Tibial artery (tissue), 4 donors: ENCODE results near the gene KMT2C.

Source experiments
- DNase-seq, 2 donors: peaks; one replicate each; pipeline ENCODE4 v3.0.0-alpha.2; 2019
- H3K27ac ChIP-seq, 2 donors: fragments of 200-600 bp; sonication (generic) in 1 of 2; 1 replicate in 1 of 2; 2 replicates in 1 of 2; pipeline ENCODE4 v1.5.1; 2018 to 2019; ENCODE audit warnings: mild to moderate bottlenecking in 1 of 2
- H3K27me3 ChIP-seq, 2 donors: fragments of 200-600 bp; sonication (generic) in 1 of 2; one replicate each; pipeline versions ENCODE4 v1.5.1 to v1.6.0; 2016 to 2019
- H3K36me3 ChIP-seq, 3 donors: fragments of 200-600 bp; sonication (generic) in 2 of 3; one replicate each; pipeline ENCODE4 v1.5.1; 2016 to 2019; ENCODE audit warnings: mild to moderate bottlenecking in 2 of 3
- H3K4me1 ChIP-seq, 4 donors: fragments of 200-600 bp; sonication (generic) in 2 of 4; 1 replicate in 3 of 4; 2 replicates in 1 of 4; pipeline ENCODE4 v1.5.1; 2016 to 2019
- H3K4me3 ChIP-seq, 2 donors: fragments of 200-600 bp; sonication (generic) in 1 of 2; 1 replicate in 1 of 2; 2 replicates in 1 of 2; pipeline ENCODE4 v1.5.1; 2018 to 2019; ENCODE audit warnings: mild to moderate bottlenecking in 2 of 2
- H3K9me3 ChIP-seq, 3 donors: fragments of 200-600 bp; sonication (generic) in 1 of 3; one replicate each; pipeline ENCODE4 v1.5.1; 2016 to 2019
- CTCF ChIP-seq, 2 experiments: fragments of 200-600 bp in 1 of 2; fragments of 450-650 bp in 1 of 2; IDR thresholded peaks; one replicate each; pipeline ENCODE4 v1.5.1; 2017 to 2019; ENCODE audit warnings: antibody characterized with exemption in 2 of 2, mild to moderate bottlenecking in 1 of 2, moderate library complexity in 1 of 2
- intact Hi-C: fragments of 100-400 bp; cut with DNase I; formaldehyde crosslinking; loops from one replicate; pipeline ENCODE4 v1.15.0; 2023; ENCODE audit warnings: low total_unique reads

Gene KMT2C

GRCh38 chr7:152176797-152177196 lies 259.0 kb downstream of the KMT2C start:
- Histone ChIP-seq H3K36me3 (peaks cover 56 to 79% (median 68%) of the 10 kb centered on the region in 3 donors), H3K27ac (no peak overlapping the region)

GRCh38 chr7:152173372-152174070 lies 262.3 kb downstream of the KMT2C start:
- Histone ChIP-seq H3K27ac (no peak overlapping the region), H3K9me3 (no peaks in the 10 kb centered on the region), H3K27me3 (no peaks in the 10 kb centered on the region), H3K36me3 (peaks cover 54 to 79% (median 65%) of the 10 kb centered on the region in 3 donors), H3K4me3 (no peak overlapping the region), H3K4me1 (no peaks in the 10 kb centered on the region)
- TF ChIP-seq CTCF (IDR thresholded peaks at IDR 0.05), result no peak
- DNase-seq, result no peak
- intact Hi-C loops, result no loop called here

More at GRCh38 chr7:152176797-152177196, 259.0 kb downstream of the KMT2C start:
- H3K4me3 ChIP-seq, result no peak overlapping the region
- no peak for DNase-seq
- no peaks in the 10 kb centered on the region for H3K4me1 ChIP-seq
- no peak for TF ChIP-seq CTCF (IDR thresholded peaks at IDR 0.05)
- H3K9me3 ChIP-seq, result no peaks in the 10 kb centered on the region
- H3K27me3 ChIP-seq, result no peaks in the 10 kb centered on the region
- intact Hi-C loops, result no loop called here

GRCh38 chr7:152162287-152162686 lies 273.5 kb downstream of the KMT2C start:
- no peak overlapping the region for H3K27ac ChIP-seq
- peaks cover 60 to 89% (median 78%) of the 10 kb centered on the region in 3 donors for H3K36me3 ChIP-seq
- H3K4me3 ChIP-seq, result no peak overlapping the region
- no peaks in the 10 kb centered on the region for H3K9me3 ChIP-seq
- DNase-seq, result no peak
- TF ChIP-seq CTCF (IDR thresholded peaks at IDR 0.05), result no peak
- intact Hi-C loops, result no loop called here
- no peaks in the 10 kb centered on the region for H3K27me3 ChIP-seq
- H3K4me1 ChIP-seq, result no peaks in the 10 kb centered on the region

- no peaks in the 10 kb centered on the region for H3K4me1 ChIP-seq
- H3K4me3 ChIP-seq, result no peak overlapping the region
- no peaks in the 10 kb centered on the region for H3K27me3 ChIP-seq
- H3K27ac ChIP-seq, result no peak overlapping the region
- intact Hi-C loops, result no loop called here
- no peak for TF ChIP-seq CTCF (IDR thresholded peaks at IDR 0.05)
- no peak for DNase-seq
- H3K36me3 ChIP-seq, result peaks cover 60 to 89% (median 77%) of the 10 kb centered on the region in 3 donors
- H3K9me3 ChIP-seq, result no peaks in the 10 kb centered on the region
These were observed 274.6 kb downstream of the KMT2C start for GRCh38 chr7:152161171-152161570.

GRCh38 chr7:152158801-152159587 lies 276.8 kb downstream of the KMT2C start:
- Histone ChIP-seq H3K27ac (no peak overlapping the region), H3K36me3 (peaks cover 76 to 92% (median 86%) of the 10 kb centered on the region in 3 donors), H3K9me3 (no peaks in the 10 kb centered on the region), H3K4me3 (no peak overlapping the region), H3K4me1 (no peaks in the 10 kb centered on the region), H3K27me3 (no peaks in the 10 kb centered on the region)
- intact Hi-C loops, result no loop called here
- TF ChIP-seq CTCF (IDR thresholded peaks at IDR 0.05), result no peak
- DNase-seq, result no peak
